ENCODE results near the gene VARS1.
"Not testable (repeated sequence)": the region's sequence is repeated elsewhere in the genome, so short reads cannot be mapped to it uniquely, and the experiment has no call there.

DNA sequence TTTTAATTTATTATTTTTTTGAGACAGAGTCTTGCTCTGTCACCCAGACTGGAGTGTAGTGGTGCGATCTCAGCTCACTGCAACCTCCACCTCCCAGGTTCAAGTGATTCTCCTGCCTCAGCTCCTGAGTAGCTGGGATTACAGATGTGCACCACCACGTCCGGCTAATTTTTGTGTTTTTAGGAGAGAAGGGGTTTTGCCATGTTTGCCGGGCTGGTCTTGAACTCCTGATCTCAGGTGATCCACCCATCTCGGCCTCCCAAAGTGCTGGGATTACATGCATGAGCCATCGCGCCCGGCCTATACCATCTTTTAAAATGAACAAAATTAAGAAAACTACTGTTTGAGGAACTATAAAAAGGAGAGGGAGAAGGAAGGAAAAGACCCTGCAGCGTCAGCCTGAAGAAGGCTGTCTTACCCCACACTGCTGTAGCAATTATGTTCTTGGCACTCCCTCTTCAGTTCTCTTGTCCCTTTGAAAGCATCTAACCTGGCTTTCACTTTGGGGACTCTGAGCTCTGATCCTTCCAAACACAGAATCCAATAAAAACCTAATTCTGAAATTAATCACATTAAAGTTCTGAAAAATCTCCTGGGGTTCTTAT lies 28.1 kb upstream of the VARS1 start:
- not testable (repeated sequence) for TF ChIP-seq POLR2A (IDR thresholded peaks at IDR 0.05); POLR2AphosphoS5 (IDR thresholded peaks at IDR 0.05; ENCODE audit: insufficient read depth in 1 of 2, low read depth in 1 of 2)
- TF ChIP-seq, protein P1, sequence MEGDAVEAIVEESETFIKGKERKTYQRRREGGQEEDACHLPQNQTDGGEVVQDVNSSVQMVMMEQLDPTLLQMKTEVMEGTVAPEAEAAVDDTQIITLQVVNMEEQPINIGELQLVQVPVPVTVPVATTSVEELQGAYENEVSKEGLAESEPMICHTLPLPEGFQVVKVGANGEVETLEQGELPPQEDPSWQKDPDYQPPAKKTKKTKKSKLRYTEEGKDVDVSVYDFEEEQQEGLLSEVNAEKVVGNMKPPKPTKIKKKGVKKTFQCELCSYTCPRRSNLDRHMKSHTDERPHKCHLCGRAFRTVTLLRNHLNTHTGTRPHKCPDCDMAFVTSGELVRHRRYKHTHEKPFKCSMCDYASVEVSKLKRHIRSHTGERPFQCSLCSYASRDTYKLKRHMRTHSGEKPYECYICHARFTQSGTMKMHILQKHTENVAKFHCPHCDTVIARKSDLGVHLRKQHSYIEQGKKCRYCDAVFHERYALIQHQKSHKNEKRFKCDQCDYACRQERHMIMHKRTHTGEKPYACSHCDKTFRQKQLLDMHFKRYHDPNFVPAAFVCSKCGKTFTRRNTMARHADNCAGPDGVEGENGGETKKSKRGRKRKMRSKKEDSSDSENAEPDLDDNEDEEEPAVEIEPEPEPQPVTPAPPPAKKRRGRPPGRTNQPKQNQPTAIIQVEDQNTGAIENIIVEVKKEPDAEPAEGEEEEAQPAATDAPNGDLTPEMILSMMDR (IDR thresholded peaks at IDR 0.05) = not testable (repeated sequence)

All from vagina (tissue), 2 donors.